NCI-H2029 (cell line): ENCODE data around the gene CHST13.

ENCODE experiments used
- DNase-seq: peaks from one replicate; lab custom pipeline; 2025; lab: John Stamatoyannopoulos, UW

Gene CHST13

DNA sequence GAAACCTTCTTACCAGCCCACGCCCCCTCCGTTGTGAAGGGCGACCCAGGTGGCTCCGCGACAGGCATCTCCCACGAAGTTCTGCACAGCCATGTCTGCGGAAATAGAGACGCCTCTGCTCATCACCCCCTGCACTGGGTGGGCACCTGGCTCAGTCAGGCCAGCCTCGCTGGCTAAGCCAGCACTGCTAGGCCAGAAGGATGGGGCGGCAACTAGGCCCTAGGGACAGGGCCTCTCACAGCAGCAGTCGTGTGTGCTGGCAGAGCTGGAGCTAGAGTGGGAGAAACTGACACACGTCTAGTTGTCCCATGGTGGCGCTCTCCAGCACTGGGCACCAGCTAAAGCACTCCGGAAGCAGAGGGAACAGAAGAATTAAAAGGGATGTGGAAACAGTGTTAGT, 35.8 kb upstream of the CHST13 start:
- DNase-seq, result no peak

- no peak for DNase-seq
Observed at GRCh38 chr3:126488886-126489569, 34.9 kb upstream of the CHST13 start.

DNA sequence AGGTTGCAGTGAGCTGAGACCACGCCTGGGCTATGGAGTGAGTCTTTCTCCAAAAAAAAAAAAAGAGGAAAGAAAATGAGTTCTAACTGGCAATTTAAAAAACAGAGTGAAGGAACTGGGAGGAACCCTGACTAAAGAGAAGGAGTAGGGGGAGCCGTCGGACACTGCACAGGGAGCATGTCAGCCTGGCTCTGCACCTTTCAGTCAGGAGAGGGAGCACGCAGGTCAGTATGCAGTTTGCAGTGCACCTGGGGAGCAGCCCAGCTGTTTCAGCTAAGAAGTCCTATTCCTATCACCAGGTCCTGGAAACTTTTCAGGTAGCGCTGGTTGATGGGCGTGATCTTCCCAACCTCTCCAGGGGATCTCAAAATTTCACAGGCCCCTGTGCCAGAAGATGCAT, 33.3 kb upstream of the CHST13 start:
- no peak for DNase-seq

GRCh38 chr3:126491221-126492013, 32.5 kb upstream of the CHST13 start:
- DNase-seq, result no peak

DNA sequence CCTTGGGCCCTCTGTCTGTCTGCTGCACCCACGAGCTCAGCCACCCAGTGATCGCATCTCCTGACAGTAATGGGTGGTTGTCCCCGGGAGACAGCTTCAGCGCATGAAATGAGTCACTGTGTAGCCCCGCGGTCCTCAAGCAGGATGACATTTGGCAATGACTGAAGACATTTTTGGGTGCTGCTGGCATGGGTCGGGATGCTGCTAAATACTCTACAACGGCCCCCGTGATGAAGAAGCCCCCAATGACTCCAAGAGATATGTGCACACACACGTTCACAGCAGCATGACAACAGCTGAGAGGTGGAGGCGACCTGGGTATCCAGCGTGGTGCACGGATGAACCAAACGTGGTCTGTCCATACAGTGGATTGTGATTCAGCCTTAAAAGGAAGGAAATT, 30.9 kb upstream of the CHST13 start:
- no peak for DNase-seq

DNA sequence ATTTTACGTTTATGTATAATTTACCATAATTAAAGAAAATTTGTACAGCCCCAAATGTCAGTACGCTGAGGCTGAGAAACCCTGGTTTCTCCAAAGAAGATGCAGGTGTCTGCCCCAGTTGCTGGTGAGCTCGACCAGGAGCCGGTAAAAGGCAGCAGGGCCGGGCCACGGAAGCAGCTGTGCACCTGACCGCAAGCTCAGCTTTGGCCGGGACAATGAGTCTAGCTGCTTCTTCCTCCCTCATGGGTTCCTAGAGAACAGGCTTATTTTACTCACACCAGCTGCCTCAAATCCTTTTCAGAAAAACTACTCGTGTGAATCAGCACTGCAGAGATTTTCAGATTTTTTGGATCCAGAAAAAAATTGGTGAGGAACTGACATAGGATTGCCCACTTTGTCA, 30.2 kb upstream of the CHST13 start:
- no peak for DNase-seq

- no peak for DNase-seq
Observed at GRCh38 chr3:126494204-126494969, 29.6 kb upstream of the CHST13 start.

GRCh38 chr3:126494970-126495230, 29.1 kb upstream of the CHST13 start:
- no peak for DNase-seq

GRCh38 chr3:126495786-126496185, 28.2 kb upstream of the CHST13 start:
- no peak for DNase-seq

- no peak for DNase-seq
Observed at GRCh38 chr3:126496894-126497850, 26.8 kb upstream of the CHST13 start.

DNA sequence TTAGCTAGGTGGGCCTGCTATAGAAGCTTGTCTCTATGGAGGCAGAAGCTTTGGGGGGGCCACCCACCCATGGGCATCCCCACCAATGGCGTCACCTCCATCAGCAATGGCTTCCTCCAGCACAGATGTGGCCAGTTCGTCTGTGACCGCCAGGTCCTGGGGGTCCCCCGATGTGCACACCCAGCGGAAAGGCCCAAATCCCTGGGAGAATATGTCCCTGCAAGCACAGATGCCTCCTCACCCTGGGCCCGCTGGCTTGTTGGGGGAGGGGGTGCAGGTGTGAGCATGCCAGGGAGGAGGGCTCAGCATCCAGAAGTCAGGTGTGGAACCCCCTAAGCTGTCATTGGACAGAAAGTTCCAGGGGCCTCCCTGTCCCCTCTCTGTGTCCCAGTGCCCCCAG, 26.0 kb upstream of the CHST13 start:
- DNase-seq, result no peak

GRCh38 chr3:126498461-126498860, 25.5 kb upstream of the CHST13 start:
- no peak for DNase-seq

- DNase-seq, result no peak
Observed at GRCh38 chr3:126498929-126499328, 25.0 kb upstream of the CHST13 start.

GRCh38 chr3:126499401-126499800, 24.6 kb upstream of the CHST13 start:
- no peak for DNase-seq

DNA sequence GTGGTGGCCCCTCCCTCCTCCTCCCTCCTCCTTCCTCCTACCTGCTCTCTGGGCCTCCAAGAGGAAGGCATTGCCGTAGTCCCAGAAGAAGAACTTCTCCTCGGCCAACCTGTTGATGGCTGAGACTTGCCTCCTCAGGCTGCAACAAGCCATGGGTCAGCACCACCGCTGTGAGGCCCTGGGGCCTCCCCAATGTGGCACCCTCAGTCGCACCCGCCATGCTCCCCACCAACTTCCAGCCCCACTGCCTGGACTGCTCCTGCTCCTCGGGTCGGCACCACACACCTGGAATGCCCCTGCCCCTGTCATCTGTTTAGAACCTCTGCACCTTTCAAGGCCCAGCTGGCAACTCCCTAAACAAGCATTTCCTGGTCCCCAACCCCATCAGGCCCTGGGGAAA, 23.9 kb upstream of the CHST13 start:
- DNase-seq, result no peak

DNA sequence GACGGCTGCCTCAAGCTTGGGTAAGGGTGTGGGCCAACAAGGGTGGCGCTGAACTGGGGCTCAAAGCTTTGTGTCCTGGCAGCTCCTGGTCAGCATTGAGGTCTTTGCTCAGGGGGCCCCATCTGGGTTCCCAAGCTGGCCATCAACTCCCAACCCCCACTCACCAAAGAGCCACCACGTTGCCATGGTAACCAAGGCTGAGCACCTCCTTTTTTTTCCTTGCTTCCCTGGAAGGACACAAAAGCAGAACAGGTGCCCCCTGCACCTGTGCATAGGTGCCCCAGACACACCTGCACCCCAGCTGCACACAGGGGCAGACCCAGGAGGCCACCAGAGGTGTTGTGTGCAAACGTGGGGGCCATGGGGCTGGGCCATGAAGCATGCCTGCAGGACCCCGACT, 22.9 kb upstream of the CHST13 start:
- no peak for DNase-seq

- DNase-seq, result no peak
Observed at GRCh38 chr3:126501736-126502135, 22.2 kb upstream of the CHST13 start.

GRCh38 chr3:126502656-126503055, 21.3 kb upstream of the CHST13 start:
- no peak for DNase-seq

DNA sequence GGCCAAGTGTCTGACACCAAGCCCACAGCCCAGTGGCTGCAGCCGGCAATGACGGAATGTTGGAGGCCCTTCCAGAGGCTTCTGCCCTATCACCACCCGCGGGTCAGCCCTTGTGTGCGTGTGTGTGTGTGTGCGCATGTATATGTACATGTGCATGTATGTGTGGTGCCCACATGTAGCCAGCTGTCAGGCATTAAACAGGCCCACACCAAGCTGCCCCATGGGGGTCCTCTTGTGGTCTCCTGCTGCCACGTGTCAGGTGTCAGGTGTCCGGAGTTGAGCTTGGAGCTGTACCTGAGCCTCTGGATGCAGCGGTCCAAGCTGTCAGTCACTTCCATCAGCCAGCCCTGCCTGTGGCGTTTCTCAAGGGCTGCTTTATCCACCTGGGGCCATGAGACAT, 20.3 kb upstream of the CHST13 start:
- DNase-seq, result no peak

DNA sequence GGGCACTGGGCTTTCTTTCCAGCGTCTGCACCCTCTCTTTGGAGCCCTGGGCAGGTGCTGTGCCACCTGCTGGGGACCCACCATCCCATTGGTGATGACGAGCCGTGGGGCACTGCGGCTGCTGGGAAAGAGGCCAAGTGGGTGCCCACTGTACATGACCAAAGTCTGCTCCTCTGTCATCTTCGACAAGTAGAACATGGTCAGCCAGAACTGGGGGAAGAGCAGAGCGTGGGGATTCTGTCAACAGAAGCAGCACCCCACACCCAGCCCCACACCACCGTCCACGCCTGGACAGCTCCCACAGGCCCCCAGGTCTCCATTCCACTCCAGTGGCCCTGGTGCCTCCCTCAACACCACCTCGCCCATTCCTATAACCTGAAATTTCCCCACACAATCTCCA, 16.1 kb upstream of the CHST13 start:
- DNase-seq, result no peak

DNA sequence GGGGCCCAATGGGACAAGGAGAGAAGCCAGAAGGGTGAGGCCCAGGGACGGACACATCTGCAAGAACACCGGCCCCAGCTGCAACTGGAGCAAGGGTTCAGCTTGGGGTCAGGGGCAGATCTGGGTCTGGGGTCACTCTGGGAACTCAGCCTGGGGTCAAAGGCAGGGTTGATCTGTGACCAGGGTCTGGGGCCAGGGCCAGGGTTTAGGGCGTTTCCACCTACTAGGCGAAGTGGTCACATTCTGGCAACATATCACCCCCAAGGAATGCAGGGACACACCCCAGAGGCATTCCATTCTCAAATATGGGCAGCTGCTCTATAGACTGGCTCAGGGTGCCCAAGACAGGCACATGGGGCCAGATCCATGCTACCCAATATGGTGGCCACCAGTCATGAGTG, 15.4 kb upstream of the CHST13 start:
- no peak for DNase-seq
